Glomerular endothelial cell (primary cell): ENCODE measurements around the gene MELK. TPM values are rescaled to one million over a fixed set of nuclear protein-coding genes. Genes with fewer than 3 reads are reported as not detected.
A peak's percentile ranks its signal among the peaks of the same experiment; 100 is the strongest.

Source experiments
- DNase-seq: peaks from one replicate; pipeline ENCODE4 v3.0.0-alpha.2; 2011; ENCODE audit warnings: low read depth, low spot score; ENCODE audit errors: extremely low read depth
- total RNA-seq: library from RNA; depleted of rRNA; stranded (reverse); fragments of >200 nt; gene quantifications from 2 replicates; pipeline ENCODE4 v1.2.3, GENCODE V29; 2015

MELK gene
- total RNA-seq, 1 donor from 2014 or later, result 14.7 TPM

- no peak for DNase-seq
Measured at GRCh38 chr9:36576866-36577265, 4.2 kb downstream of the MELK start.

GRCh38 chr9:36584620-36585460, 12.1 kb downstream of the MELK start:
- DNase-seq, result no peak

GRCh38 chr9:36590231-36590630, 17.5 kb downstream of the MELK start:
- no peak for DNase-seq

GRCh38 chr9:36592801-36593583, 20.3 kb downstream of the MELK start:
- no peak for DNase-seq

DNA sequence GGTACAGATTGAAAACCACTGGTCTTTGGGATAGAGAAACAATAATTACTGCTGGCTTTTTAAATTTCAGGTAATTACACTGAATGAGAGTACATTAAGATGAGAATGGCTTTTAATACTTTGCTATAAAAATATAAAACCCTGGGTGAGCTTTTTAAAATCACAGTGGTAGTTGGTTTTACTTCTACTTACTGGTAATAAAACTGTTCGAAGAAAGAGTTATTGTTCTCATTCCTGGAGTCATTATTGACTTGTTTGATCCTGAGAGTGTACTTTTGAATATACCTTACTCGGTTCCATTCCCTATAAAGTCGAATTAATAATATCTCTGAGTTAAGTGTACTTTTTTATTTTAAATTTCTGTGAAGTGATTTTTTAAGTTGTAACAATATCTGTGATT, 21.5 kb downstream of the MELK start:
- DNase-seq, result no peak

DNA sequence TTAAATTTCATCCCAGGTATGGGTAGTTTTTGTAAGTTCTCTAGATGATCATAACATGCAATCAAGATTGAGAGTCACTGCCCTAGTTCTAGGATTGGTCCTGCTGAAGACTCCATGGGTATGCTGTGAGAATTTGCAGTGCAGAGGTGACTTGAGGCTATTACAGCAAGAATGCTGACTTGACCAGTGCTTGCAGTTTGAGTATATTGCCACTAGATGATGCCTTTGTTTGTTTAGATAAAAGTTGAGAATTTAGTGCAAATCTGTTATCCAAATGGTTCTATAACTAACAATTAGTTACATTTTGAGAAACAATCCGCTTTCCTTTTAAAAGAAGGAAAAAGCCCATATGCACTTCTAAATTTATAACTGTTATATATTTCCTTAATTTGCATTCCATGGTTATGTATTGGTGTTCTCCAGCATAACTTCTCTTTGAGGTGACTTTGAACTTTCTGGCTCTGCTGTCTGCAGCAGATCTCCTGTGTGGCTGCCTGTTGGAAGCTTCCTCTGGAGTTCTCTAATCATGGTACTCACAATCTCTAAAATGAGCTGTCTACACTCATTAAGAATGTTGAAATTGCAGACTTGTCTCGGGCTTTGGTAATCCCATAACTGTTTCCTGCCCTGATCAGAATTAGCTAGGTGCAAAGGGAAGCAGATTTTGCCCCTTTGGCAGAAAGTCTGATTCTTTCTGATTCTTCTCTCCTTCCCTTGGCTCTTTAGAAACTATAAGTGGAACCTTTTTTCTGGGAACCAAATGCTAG, 24.9 kb downstream of the MELK start:
- no peak for DNase-seq

DNA sequence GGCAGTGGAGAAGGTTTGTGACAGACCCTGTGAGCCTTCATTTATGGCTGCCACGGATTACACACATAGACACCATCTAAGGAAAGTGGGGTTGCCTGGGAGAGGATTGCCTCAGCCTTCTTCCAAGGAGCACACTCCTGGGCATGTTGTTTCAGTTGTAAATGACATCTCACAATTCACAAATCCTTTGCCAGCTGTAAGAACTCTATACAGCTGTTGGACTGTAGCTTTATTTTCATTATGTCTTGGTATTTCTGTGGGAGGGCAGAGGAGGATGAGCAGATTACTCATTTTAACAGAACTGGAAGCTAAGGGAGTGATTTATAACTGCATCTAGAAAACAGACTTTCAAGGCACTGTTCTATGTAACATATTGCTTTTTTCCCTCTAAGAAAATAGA, 25.6 kb downstream of the MELK start:
- DNase-seq, result no peak

DNA sequence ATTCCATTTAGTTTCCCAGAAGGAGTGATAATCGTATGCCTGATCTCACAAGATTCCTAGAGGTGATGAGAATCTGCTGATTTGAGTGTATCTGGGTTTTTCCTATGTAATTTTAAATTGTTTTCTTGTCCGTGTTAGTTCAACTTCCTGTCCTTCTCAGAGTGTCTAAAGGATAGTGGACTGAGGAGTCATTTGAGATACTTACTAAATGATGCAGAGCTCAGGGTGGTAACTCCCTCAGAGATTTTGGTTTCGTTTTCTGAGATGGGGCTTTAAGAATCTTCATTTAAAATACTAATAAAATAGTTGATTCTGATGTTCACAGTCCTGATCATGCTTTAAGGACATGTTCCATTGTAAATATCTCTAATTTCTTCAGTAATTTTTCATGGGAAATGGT, 30.3 kb downstream of the MELK start:
- no peak for DNase-seq

- DNase-seq, result no peak
Measured at GRCh38 chr9:36609306-36609705, 36.6 kb downstream of the MELK start.

DNA sequence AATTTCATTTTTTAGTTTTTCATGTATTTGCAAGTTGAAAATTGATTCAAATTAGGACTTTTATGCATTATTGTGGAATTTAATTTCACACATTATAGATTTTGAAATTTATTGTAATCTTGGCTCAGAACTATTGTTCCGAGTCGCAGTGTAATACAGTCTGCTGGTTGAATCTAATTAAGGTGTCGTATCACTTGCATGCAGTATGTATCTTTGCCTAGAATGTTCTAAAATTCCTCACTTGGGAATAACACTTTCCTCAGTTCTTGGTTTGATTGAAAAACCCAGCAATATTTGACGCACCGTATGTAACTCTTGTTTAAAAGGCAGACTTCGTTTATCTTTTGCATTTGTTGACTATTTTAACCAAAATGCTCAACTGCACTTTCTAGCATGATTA, 49.4 kb downstream of the MELK start:
- DNase-seq, result no peak

DNA sequence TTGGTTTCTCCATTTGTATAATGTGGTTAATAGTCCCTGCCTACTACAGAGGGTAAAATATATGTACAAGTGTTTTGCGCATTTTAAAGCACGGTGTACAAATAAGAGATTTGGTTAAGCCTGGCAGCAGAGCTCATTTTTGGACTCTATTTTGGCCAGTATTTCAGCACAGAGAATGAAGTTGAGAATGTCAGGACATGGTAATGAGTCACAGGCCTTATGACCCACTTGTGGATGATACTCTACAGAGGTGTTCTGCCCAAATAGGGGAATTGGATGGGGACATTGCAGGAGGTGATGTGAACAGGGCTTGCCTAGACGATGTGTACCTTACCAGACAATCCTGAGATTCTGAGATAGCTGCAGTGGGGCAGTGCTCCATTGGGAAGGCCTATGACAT, 50.6 kb downstream of the MELK start:
- no peak for DNase-seq

- DNase-seq, result peak; percentile 16
Measured at GRCh38 chr9:36625006-36625615, 52.4 kb downstream of the MELK start.

DNA sequence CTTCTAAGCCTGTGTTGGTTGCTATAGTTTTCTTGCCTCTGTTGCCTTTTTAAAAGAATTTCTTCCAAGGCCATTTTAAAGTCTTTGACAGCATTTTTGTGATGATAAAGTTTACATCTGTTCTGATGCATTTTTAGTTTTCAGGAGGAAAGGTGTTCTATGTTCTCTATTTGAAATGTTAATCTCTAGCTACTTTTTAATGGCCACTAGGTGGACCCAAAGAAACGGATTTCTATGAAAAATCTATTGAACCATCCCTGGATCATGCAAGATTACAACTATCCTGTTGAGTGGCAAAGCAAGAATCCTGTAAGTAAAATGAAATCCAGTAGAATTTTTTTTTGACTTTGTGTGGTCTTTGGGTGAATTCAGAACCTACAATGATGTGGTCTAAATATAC, 60.2 kb downstream of the MELK start:
- DNase-seq, result peak; percentile 34

DNA sequence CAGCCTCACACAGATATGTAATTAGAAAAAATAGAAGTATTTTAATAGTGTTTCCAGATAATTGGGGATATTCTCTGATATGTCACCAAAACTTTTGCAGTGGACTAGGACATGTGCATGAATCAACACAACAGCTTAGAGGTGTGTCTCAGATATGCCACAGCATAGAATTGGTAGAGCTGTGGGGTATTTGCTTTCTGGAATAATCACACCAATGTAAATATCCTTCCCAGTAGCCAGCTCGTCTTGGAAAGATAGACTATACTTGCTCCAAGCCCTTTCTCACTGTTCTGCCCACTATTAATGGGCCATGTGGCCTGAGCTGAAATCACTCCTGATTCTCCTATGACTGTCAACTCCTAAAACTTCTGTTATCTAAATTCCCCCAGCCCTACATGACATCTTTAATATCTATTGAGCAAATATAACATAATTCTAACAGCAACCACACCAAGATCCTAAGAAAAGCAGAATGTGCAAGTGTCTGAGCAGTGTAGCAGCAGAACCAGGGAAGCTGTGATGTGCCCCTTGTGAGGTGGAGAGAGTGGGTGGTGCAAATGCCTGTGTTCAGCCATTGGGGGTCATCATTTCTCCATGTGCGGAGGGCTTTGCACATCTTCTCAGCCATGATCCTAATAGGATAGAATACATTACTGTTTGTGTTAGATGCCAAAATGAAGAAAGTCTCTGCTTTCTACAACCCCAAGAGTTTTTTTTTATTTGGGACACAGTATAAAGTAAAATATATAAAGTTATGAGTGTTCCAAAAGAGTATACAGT, 65.0 kb downstream of the MELK start:
- DNase-seq, result no peak

DNA sequence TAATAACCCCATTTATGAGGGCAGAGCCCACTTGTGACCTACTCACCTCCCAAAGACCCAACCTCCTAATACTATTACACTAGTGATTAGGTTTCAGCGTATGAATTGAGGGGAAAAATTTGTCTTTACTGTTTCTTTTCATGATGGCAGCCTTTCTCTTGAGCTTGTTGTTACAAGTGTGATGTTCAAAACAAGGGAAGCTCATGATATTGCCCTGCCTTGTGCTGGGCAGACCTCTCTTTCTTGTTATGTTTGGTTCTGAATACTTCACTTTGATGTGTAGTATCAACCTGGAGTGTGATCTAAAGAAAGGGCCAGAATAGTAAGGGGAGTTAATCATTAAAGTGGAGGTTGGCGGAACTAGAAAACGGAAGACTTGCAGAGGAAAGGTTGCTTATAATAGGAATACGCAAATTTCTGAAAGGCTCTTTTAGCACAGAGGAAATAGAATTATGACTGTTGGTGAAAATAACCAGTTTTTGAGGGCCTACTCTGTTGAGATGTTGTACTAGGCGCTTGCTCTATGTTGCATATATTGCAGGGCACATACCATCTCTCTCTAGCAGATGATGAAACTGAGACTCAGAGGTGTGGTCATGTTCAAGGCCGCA, 68.2 kb downstream of the MELK start:
- DNase-seq, result no peak

- DNase-seq, result no peak
Measured at GRCh38 chr9:36642817-36643216, 70.1 kb downstream of the MELK start.

- DNase-seq, result no peak
Measured at GRCh38 chr9:36656842-36657241, 84.1 kb downstream of the MELK start.

- no peak for DNase-seq
Measured at GRCh38 chr9:36659500-36659899, 86.8 kb downstream of the MELK start.

DNA sequence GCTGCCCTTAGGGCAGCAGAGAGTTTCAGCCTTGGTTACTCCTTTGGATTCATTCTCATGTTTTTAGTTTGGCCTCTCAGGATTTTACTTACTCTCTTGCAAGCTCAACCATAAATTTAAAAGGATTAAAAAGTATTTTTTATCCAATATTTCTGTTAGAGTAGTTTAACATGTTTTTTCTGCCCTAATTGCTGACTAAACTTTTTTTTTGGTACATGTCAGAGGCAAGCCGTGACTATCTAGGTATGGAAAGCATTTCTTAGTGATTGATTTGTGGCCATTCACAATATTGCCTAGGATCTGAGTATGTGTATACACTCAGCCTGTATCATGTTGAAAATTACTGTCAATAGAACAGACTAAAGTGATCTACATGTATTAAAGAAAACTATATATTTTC, 92.1 kb downstream of the MELK start:
- DNase-seq, result no peak

GRCh38 chr9:36665387-36665786, 92.7 kb downstream of the MELK start:
- peak; percentile 7 for DNase-seq
